ENCODE results near the gene TIMP4. TPM values are rescaled to one million over a fixed set of nuclear protein-coding genes. Genes with fewer than 3 reads are reported as not detected.

TIMP4 gene
- total RNA-seq = 6.9 TPM
- long read RNA-seq, transcript TIMP4-201 (5 exons, 1,650 nt) = major isoform, 6 of 7 reads
- long read RNA-seq, partial matches to known transcripts = 1 of 7 reads
- long read RNA-seq, other reads (novel, unspliced or antisense) = 0 of 7 reads

DNA sequence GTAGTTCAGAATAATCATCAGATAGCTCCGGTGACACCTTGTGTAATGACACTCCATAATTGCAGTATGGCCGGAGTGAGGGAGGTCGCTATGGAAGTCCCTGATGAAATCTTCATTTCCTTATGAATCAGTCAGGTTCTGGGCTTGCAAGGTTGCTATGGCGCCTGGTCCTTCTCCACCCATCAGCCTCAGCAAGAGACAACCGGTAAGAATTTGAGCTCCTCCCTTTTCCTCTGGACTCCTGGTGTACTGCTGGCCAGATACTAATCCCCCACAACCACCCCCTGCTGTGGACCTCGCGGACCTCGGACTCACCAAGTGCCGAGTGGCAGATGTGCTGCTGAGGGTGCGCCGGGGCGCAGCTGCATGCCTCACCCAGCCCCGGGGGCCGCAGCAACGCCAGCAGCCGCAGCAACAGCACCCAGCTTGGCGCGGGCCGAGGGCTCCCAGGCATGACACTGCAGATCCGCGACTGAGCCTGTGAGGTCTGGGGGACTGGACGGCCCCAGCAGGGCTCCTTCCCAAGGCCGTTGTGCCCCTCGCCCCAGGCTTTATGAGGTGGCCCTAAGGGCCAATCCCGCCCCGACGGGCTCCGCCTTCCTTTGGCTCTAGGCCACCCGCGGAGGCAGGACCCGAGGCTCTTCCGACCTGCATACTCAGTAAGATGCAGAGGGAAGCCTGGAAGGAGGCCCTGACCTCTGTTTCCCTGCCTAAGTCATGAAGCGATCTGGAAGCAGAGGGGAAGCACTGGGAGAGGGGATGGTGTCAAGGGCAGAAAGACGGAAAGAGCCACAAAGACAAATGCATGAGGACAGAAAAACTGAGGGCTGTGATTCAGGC lies at the start of gene TIMP4:
TIMP4 (minus strand) TSS at position 526 of the 840 bp plus-strand sequence; CDS start at position 454, 72 bp downstream.
- peak; percentile 64 for ATAC-seq
- TF ChIP-seq, protein P1, sequence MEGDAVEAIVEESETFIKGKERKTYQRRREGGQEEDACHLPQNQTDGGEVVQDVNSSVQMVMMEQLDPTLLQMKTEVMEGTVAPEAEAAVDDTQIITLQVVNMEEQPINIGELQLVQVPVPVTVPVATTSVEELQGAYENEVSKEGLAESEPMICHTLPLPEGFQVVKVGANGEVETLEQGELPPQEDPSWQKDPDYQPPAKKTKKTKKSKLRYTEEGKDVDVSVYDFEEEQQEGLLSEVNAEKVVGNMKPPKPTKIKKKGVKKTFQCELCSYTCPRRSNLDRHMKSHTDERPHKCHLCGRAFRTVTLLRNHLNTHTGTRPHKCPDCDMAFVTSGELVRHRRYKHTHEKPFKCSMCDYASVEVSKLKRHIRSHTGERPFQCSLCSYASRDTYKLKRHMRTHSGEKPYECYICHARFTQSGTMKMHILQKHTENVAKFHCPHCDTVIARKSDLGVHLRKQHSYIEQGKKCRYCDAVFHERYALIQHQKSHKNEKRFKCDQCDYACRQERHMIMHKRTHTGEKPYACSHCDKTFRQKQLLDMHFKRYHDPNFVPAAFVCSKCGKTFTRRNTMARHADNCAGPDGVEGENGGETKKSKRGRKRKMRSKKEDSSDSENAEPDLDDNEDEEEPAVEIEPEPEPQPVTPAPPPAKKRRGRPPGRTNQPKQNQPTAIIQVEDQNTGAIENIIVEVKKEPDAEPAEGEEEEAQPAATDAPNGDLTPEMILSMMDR (IDR thresholded peaks at IDR 0.05) = no peak
- DNase-seq = no peak
- Histone ChIP-seq H3K9me3 (no peaks in the 10 kb centered on the region), H3K4me1 (no peaks in the 10 kb centered on the region), H3K4me3 (peak within 1 kb of the TSS; percentile 44), H3K36me3 (no peaks in the 10 kb centered on the region), H3K27ac (no peak within 1 kb of the TSS), H3K27me3 (no peaks in the 10 kb centered on the region)
- intact Hi-C loops (cut with DNase I) = no loop called here

DNA sequence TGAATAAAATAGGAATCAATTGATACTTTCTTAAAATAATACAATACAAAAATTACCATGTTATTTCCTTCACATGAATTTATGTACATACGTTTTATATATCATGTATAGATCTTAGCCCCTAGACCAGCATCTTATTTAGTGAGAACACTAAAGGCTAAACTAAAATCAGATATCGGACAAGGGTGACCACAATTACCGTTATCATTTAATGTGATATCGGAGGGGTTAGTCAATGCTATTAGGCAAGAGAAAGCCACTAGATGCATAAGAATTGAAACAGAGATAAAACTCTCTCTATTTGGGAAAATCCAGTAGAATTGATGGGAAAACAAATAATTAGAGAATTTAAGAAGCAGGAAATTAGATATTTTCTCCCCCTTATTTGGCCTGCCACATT lies 46.5 kb upstream of the TIMP4 start:
- H3K9me3 ChIP-seq = no peaks in the 10 kb centered on the region
- H3K4me1 ChIP-seq = no peaks in the 10 kb centered on the region
- DNase-seq (no peak), ATAC-seq (no peak)
- intact Hi-C loops (cut with DNase I) = no loop called here
- H3K36me3 ChIP-seq = no peaks in the 10 kb centered on the region
- no peak overlapping the region for H3K4me3 ChIP-seq
- H3K27ac ChIP-seq = no peak overlapping the region
- TF ChIP-seq, protein P1 (IDR thresholded peaks at IDR 0.05) = no peak
- no peaks in the 10 kb centered on the region for H3K27me3 ChIP-seq

DNA sequence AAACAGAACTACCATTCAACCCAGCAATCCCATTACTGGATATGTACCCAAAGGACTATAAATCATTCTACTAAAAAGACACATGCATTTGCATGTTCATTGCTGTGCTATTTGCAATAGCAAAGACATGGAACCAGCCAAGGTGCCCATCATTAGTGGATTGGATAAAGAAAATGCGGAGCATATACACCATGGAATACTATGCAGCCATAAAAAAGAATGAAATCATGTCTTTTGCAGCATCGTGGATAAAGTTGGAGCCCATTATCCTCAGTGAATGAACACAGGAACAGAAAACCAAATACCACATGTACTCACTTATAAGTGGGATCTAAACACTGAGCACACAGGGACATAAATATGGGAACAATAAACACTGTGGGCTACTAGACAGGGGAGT lies 43.1 kb upstream of the TIMP4 start:
- H3K36me3 ChIP-seq = no peaks in the 10 kb centered on the region
- H3K9me3 ChIP-seq = no peaks in the 10 kb centered on the region
- H3K27ac ChIP-seq = no peak overlapping the region
- H3K4me1 ChIP-seq = no peaks in the 10 kb centered on the region
- H3K27me3 ChIP-seq = no peaks in the 10 kb centered on the region
- DNase-seq (no peak), ATAC-seq (no peak)
- intact Hi-C loops (cut with DNase I) = no loop called here
- no peak overlapping the region for H3K4me3 ChIP-seq
- TF ChIP-seq, protein P1 (IDR thresholded peaks at IDR 0.05) = no peak

DNA sequence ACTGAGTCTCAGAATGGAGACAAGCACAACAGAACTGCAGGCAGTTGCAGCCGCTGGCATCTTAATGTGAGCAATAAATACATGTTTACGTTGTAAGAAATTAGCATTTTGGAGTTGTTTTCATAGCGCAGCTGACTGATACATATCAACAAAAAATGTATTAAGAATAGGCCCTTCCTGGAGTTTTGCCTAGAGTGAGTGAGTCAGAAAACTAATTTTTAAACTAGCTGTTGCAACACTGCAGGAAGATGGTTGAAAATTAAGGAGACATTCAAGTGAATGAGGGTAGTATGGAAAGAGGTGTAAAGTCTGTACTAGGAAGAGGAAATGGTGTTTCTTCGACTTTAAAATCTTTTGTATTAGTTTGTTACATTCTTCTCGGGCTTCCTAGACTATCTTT lies 39.6 kb upstream of the TIMP4 start:
- ATAC-seq (no peak), DNase-seq (no peak)
- H3K36me3 ChIP-seq = no peaks in the 10 kb centered on the region
- no peaks in the 10 kb centered on the region for H3K9me3 ChIP-seq
- TF ChIP-seq, protein P1 (IDR thresholded peaks at IDR 0.05) = no peak
- H3K4me1 ChIP-seq = peaks cover 8% of the 10 kb centered on the region
- no peak overlapping the region for H3K4me3 ChIP-seq
- H3K27me3 ChIP-seq = no peaks in the 10 kb centered on the region
- intact Hi-C loops (cut with DNase I) = no loop called here
- H3K27ac ChIP-seq = no peak overlapping the region

DNA sequence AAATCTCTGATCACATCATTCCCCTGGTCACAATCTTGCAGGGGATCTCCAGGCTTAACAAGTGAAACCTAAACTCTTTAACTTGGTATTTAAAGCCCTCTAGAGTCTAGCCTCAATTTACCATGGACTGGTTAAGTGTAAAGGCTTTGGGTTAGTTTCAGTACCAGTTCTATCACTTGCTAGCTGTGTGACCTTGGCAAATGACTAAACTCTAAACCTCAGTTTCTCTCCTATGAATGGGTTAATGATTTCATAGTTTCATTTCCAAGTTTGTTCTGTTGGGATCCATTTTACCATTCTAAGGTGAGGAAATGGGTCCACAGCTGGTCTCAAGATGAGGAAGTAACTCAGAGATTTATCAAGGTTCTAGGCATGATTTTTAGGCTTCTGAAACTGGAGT lies 38.8 kb upstream of the TIMP4 start:
- Histone ChIP-seq H3K4me1 (peaks cover 8% of the 10 kb centered on the region), H3K9me3 (no peaks in the 10 kb centered on the region), H3K27ac (no peak overlapping the region), H3K4me3 (no peak overlapping the region), H3K36me3 (no peaks in the 10 kb centered on the region), H3K27me3 (no peaks in the 10 kb centered on the region)
- DNase-seq = no peak
- TF ChIP-seq, protein P1 (IDR thresholded peaks at IDR 0.05) = no peak
- ATAC-seq = no peak
- intact Hi-C loops (cut with DNase I) = no loop called here
